HepG2 (cell line): ENCODE measurements around the gene ELAVL2. TPM values are rescaled to one million over a fixed set of nuclear protein-coding genes. Genes with fewer than 3 reads are reported as not detected.

Experiments used
- ATAC-seq: fragments of 200-7000 bp; cut with Tn5 transposase; 3 replicates; pipeline ENCODE4 v1.9.1; 2020; ENCODE audit warnings: mild to moderate bottlenecking, moderate library complexity
- BruUV-seq: library from RNA; stranded (reverse); fragments of 400-500 nt; replicated peaks from 2 replicates; lab custom pipeline; 2021; lab: Mats Ljungman, UMichigan
- CTCF ChIA-PET: fragments of 300-600 bp; formaldehyde crosslinking; extraction: SDS; loops from one replicate; lab custom pipeline; 2021; ENCODE audit warnings: low total read pairs, inconsistent platforms, low intra/inter-chr PET ratio; lab: Yijun Ruan, JAX
- POLR2A ChIA-PET: fragments of 350-600 bp; sonication (Branson Sonifier 250); formaldehyde crosslinking; loops from one replicate; lab custom pipeline; 2020; ENCODE audit warnings: antibody characterized with exemption, inconsistent platforms; lab: Yijun Ruan, JAX
- DNase-seq: peaks from one replicate; pipeline ENCODE4 v3.0.0-alpha.2; 2015; ENCODE audit warnings: low spot score
- FAIRE-seq: peaks from 3 replicates; lab custom pipeline; 2011; peaks lifted over from hg19 to GRCh38; lab: Jason Lieb, UNC
- H2AFZ ChIP-seq: one replicate; pipeline ENCODE4 v1.6.1; 2011; ENCODE audit warnings: low read length, inconsistent platforms
- H3K27ac ChIP-seq: fragments of 300-600 bp; 3 replicates; pipeline ENCODE4 v1.8.0; 2011; ENCODE audit warnings: mixed run types, mild to moderate bottlenecking, mixed read lengths, low read length, inconsistent platforms; ENCODE audit not compliant: insufficient read depth; ENCODE audit errors: extremely low read length
- H3K27me3 ChIP-seq, 2 experiments: fragments of 200-600 bp in 1 of 2; 2 replicates in 1 of 2; 3 replicates in 1 of 2; pipeline versions ENCODE4 v1.6.0 to v1.8.0; 2011; ENCODE audit warnings: low read length in 2 of 2, mild to moderate bottlenecking in 2 of 2, moderate library complexity in 2 of 2, inconsistent platforms in 1 of 2; ENCODE audit not compliant: insufficient read depth in 2 of 2, control insufficient read depth in 1 of 2
- H3K36me3 ChIP-seq, 2 experiments: fragments of 200-600 bp in 1 of 2; replicated peaks in 1 of 2; 2 replicates in 1 of 2; 3 replicates in 1 of 2; pipeline versions ENCODE4 v1.5.1 to v1.8.0; 2011; ENCODE audit warnings: low read length in 2 of 2, inconsistent platforms in 1 of 2; ENCODE audit not compliant: insufficient read depth in 2 of 2, control insufficient read depth in 1 of 2
- H3K4me1 ChIP-seq: 2 replicates; pipeline ENCODE4 v1.5.1; 2012; ENCODE audit warnings: low read length, inconsistent platforms; ENCODE audit not compliant: insufficient read depth
- H3K4me2 ChIP-seq: 2 replicates; pipeline ENCODE4 v1.6.0; 2011; ENCODE audit warnings: low read depth, low read length, inconsistent platforms
- H3K4me3 ChIP-seq, 3 experiments: fragments of 200-600 bp in 1 of 3; sonication (generic), shearing (Covaris generic) in 1 of 3; replicated peaks in 1 of 3; 2 replicates each; pipeline ENCODE4 v1.5.1; 2011 to 2016; ENCODE audit warnings: low read length in 3 of 3, inconsistent platforms in 2 of 3, low read depth in 2 of 3, mild to moderate bottlenecking in 2 of 3, control low read depth in 1 of 3, mixed read lengths in 1 of 3; ENCODE audit not compliant: insufficient read depth in 1 of 3
- H3K79me2 ChIP-seq: one replicate; pipeline ENCODE4 v1.6.1; 2011; ENCODE audit warnings: low read length, inconsistent platforms; ENCODE audit not compliant: insufficient read depth
- H3K9ac ChIP-seq: 2 replicates; pipeline ENCODE4 v1.6.0; 2011; ENCODE audit warnings: mild to moderate bottlenecking, low read depth, low read length, inconsistent platforms; ENCODE audit not compliant: insufficient read depth
- H3K9me3 ChIP-seq: 2 replicates; pipeline ENCODE4 v1.5.1; 2012; ENCODE audit warnings: mild to moderate bottlenecking, low read length
- H4K20me1 ChIP-seq: 2 replicates; pipeline ENCODE4 v1.6.0; 2011; ENCODE audit warnings: inconsistent platforms, mild to moderate bottlenecking, low read length, moderate library complexity; ENCODE audit not compliant: insufficient read depth
- CERS6 ChIP-seq: sonication (generic); formaldehyde crosslinking; IDR thresholded peaks from 2 replicates; pipeline ENCODE4 v1.5.0; 2020; ENCODE audit warnings: missing genetic modification reagents
- CHD4 ChIP-seq: fragments of 200-600 bp; sonication (generic); IDR thresholded peaks from 2 replicates; pipeline ENCODE4 v1.7.0; 2017; ENCODE audit warnings: mild to moderate bottlenecking, low read length, borderline replicate concordance
- PAWR ChIP-seq: sonication (generic); formaldehyde crosslinking; IDR thresholded peaks from 2 replicates; pipeline ENCODE4 v1.4.0; 2020; ENCODE audit warnings: missing genetic modification reagents, mild to moderate bottlenecking, borderline replicate concordance
- REST ChIP-seq, 2 experiments: IDR thresholded peaks; 2 replicates each; pipeline ENCODE4 v1.6.1; 2011 to 2012; ENCODE audit warnings: low read length in 2 of 2, borderline replicate concordance in 1 of 2, low read depth in 1 of 2, mild to moderate bottlenecking in 1 of 2, moderate library complexity in 1 of 2
- TCF7 ChIP-seq: sonication (generic); IDR thresholded peaks from 2 replicates; pipeline ENCODE4 v1.6.1; 2016; ENCODE audit warnings: antibody characterized with exemption, low read depth
- ZBTB49 ChIP-seq: sonication (generic); formaldehyde crosslinking; IDR thresholded peaks from 2 replicates; pipeline ENCODE4 v1.4.0; 2020; ENCODE audit warnings: missing genetic modification reagents, borderline replicate concordance
- ZNF224 ChIP-seq: sonication (generic); formaldehyde crosslinking; IDR thresholded peaks from 2 replicates; pipeline ENCODE4 v1.5.0; 2020; ENCODE audit warnings: mild to moderate bottlenecking, missing genetic modification reagents
- ZNF383 ChIP-seq: sonication (generic); formaldehyde crosslinking; IDR thresholded peaks from 2 replicates; pipeline ENCODE4 v1.4.0; 2020; ENCODE audit warnings: missing genetic modification reagents, mild to moderate bottlenecking, borderline replicate concordance
- ZNF639 ChIP-seq: conservative IDR thresholded peaks from 2 replicates; pipeline ENCODE4 v1.6.1; 2018; ENCODE audit warnings: missing genetic modification reagents
- WGBS: methylation state at CpG from one replicate; pipeline ENCODE4 v1.1.6; 2017; ENCODE audit warnings: low lambda C conversion rate; 5-methylcytosine and 5-hydroxymethylcytosine counted together
- in situ Hi-C: cut with HindIII; loops from 2 replicates; pipeline ENCODE4 v1.10.0; 2017; ENCODE audit warnings: low pct_unique_long_range_greater_than_20kb; ENCODE audit not compliant: extremely low pct_ligation_motif_present
- intact Hi-C: fragments of 100-400 bp; cut with micrococcal nuclease; formaldehyde crosslinking; loops from one replicate; pipeline ENCODE4 v1.10.0; 2022; ENCODE audit not compliant: unreplicated experiment
- polyA plus RNA-seq, 8 experiments: library from polyadenylated mRNA; depleted of rRNA in 3 of 8; stranded (reverse) in 7 of 8; unstranded in 1 of 8; fragments of >200 nt; fragmentation: Illumina TruSeq in 4 of 8; extraction: Trizol in 4 of 8; gene quantifications; 2 replicates each; pipeline versions ENCODE4 v1.2.1 to v1.2.3, GENCODE V29; 2011 to 2016; ENCODE audit warnings: low read depth in 4 of 8, missing spikeins in 1 of 8, mixed read lengths in 1 of 8; ENCODE audit not compliant: insufficient read depth in 1 of 8
- total RNA-seq, 5 experiments: library from RNA; depleted of rRNA; stranded (reverse); fragments of >200 nt; fragmentation: Illumina TruSeq; extraction: Trizol; gene quantifications; 2 replicates each; pipeline ENCODE4 v1.2.3, GENCODE V29; 2016; ENCODE audit warnings: low read depth in 1 of 5

Gene ELAVL2
- total and polyA plus RNA-seq, 2 of the 13 experiments (the other 11 are each of a cell fraction or from before 2014, with no cell fraction given): not detected

DNA sequence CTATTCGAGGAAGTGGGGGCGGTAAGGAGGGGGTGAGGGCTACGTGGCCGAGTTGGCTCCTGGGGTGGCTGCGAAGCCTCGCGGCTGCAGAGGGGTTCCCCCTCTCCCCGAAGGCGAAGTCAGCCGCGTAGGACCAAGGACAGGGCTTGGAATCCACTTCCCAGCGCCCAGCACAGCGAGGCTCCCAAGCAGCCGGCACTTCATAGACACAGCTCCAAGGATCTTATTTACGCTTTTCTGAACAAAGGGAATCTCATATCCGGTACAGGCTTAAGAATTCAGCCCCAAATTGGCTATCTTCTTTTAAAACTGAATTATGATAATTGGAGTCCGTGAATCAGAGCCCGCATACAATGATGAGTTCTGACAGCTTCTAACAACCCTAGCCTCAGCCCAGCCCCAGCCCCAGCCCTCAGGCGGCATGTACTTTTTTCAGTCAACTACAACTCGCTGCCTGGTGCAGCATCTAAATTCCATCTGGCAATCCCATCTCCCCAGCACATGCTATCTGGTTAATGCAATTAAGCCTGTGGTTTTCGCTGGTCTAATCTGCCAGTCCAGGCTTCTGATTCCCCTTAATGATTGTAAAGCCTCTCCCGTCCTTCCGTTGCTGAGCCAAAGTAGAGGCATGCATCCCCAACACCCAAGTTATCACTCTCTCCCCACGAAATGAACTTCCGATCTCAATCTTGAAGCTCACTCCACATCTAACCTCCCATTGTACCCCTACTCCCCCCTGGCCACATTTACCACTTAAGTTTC is 1.0 kb downstream of the ELAVL2 start:
- no peak overlapping the region for H2AFZ ChIP-seq
- in situ Hi-C loops: no loop called here
- no peaks in the 10 kb centered on the region for H3K36me3 ChIP-seq
- no peak for FAIRE-seq
- DNase-seq: no peak
- H3K9ac ChIP-seq: no peak overlapping the region
- no peak overlapping the region for H3K27ac ChIP-seq
- POLR2A ChIA-PET: no interaction called here
- 13% methylated on average over 18 of the region's 25 CpGs for WGBS
- H3K79me2 ChIP-seq: no peaks in the 10 kb centered on the region
- intact Hi-C loops: no loop called here
- no peaks in the 10 kb centered on the region for H4K20me1 ChIP-seq
- BruUV-seq: no TSS peak
- no peaks in the 10 kb centered on the region for H3K9me3 ChIP-seq
- no peak overlapping the region for H3K4me2 ChIP-seq
- TF ChIP-seq CHD4 (no peak), PAWR (CRISPR knock-in tag) (no peak), ZNF383 (no peak), ZNF639 (no peak), CERS6 (CRISPR knock-in tag) (no peak), ZNF224 (CRISPR knock-in tag) (no peak), TCF7 (no peak), ZBTB49 (no peak), REST (IDR thresholded peaks at IDR 0.05; ENCODE audit: borderline replicate concordance in 1 of 2, low read depth in 1 of 2, low read length in 2 of 2) (peak; percentile 20 to 72)
- no peak for ATAC-seq
- peaks cover 0 to 11% of the 10 kb centered on the region in 2 experiments; a peak in 3 of 5 replicates for H3K27me3 ChIP-seq
- CTCF ChIA-PET: no interaction called here
- H3K4me3 ChIP-seq: no peak overlapping the region
- no peaks in the 10 kb centered on the region for H3K4me1 ChIP-seq
